Karpas-422 (cell line): ENCODE results near the gene RGS10. TPM values are rescaled to one million over a fixed set of nuclear protein-coding genes. Genes with fewer than 3 reads are reported as not detected.

Experiments
- DNase-seq: peaks from one replicate; pipeline ENCODE4 v3.0.0-alpha.2; 2015
- H2AFZ ChIP-seq: fragments of 200-600 bp; sonication (generic); 2 replicates; pipeline ENCODE4 v1.6.1; 2014; ENCODE audit warnings: antibody characterized with exemption, low read length, mixed read lengths
- H3K27ac ChIP-seq: fragments of 200-600 bp; sonication (generic); 2 replicates; pipeline ENCODE4 v1.5.1; 2014; ENCODE audit warnings: mild to moderate bottlenecking, low read length, moderate library complexity
- H3K27me3 ChIP-seq: fragments of 200-600 bp; sonication (generic); 2 replicates; pipeline ENCODE4 v1.6.1; 2014; ENCODE audit warnings: low read length, mixed read lengths
- H3K36me3 ChIP-seq: fragments of 200-600 bp; sonication (generic); 2 replicates; pipeline ENCODE4 v1.6.1; 2014; ENCODE audit warnings: low read length, mixed read lengths; ENCODE audit not compliant: insufficient read depth
- H3K4me1 ChIP-seq: fragments of 200-600 bp; sonication (generic); 2 replicates; pipeline ENCODE4 v1.6.1; 2014; ENCODE audit warnings: mild to moderate bottlenecking, low read length, mixed read lengths
- H3K4me2 ChIP-seq: fragments of 200-600 bp; sonication (generic); 2 replicates; pipeline ENCODE4 v1.6.1; 2014; ENCODE audit warnings: low read length, low read depth, mild to moderate bottlenecking; ENCODE audit not compliant: poor library complexity, severe bottlenecking
- H3K4me3 ChIP-seq: fragments of 200-600 bp; sonication (generic); 2 replicates; pipeline ENCODE4 v1.5.1; 2014; ENCODE audit warnings: mild to moderate bottlenecking, antibody characterized with exemption, low read length, mixed read lengths
- H3K79me2 ChIP-seq: fragments of 200-600 bp; sonication (generic); 2 replicates; pipeline ENCODE4 v1.6.1; 2014; ENCODE audit warnings: mild to moderate bottlenecking, low read length, mixed read lengths
- H3K9ac ChIP-seq: fragments of 200-600 bp; sonication (generic); 2 replicates; pipeline ENCODE4 v1.6.0; 2014; ENCODE audit warnings: low read length
- H3K9me2 ChIP-seq: fragments of 200-600 bp; sonication (generic), shearing (Covaris generic); replicated peaks from 2 replicates; pipeline ENCODE4 v1.6.0; 2014; ENCODE audit warnings: mild to moderate bottlenecking, low read length, moderate library complexity; ENCODE audit not compliant: insufficient read depth
- H3K9me3 ChIP-seq: fragments of 300-700, 200-600 bp; sonication (generic); 2 replicates; pipeline ENCODE4 v1.6.1; 2014; ENCODE audit warnings: low read length, mixed read lengths
- H4K20me1 ChIP-seq: fragments of 200-600 bp; sonication (generic); 2 replicates; pipeline ENCODE4 v1.6.1; 2014; ENCODE audit warnings: mild to moderate bottlenecking, antibody characterized with exemption, low read length, low read depth; ENCODE audit not compliant: insufficient read depth
- total RNA-seq: library from RNA; depleted of rRNA; stranded (reverse); fragments of >200 nt; shearing (Covaris generic); gene quantifications from 2 replicates; pipeline ENCODE4 v1.2.3, GENCODE V29; 2014; ENCODE audit warnings: low replicate concordance

RGS10 gene
- total RNA-seq, 1 experiment from 2014 or later, result 78.0 TPM

DNA sequence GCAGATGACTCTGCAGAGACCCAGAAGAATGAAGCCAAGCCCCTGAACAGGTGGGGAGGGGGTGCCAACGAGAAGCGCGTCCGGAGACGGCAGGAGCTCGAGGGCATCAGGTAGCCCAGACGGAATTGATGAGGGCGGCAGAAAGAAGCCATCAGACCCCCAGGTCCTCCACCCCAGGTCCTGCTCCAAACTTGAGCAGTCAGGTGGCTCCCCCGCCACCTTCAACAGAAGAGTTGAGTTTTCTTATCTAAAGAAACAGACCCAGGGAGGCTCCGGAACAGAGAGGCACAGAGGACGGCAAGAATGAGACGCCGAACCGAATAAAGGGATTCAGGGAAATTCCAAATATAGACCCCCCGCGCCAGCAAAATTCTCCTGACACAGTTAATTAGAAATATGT lies 22.2 kb downstream of the RGS10 start:
- no peak overlapping the region for H3K9ac ChIP-seq
- DNase-seq, result no peak
- no peaks in the 10 kb centered on the region for H3K79me2 ChIP-seq
- H3K36me3 ChIP-seq, result 0 out of 2 replicates have a peak, but pooled peaks cover under 1% of the 10 kb centered on the region
- no peaks in the 10 kb centered on the region for H4K20me1 ChIP-seq
- no peaks in the 10 kb centered on the region for H3K9me2 ChIP-seq
- no peak overlapping the region for H3K4me2 ChIP-seq
- no peaks in the 10 kb centered on the region for H3K9me3 ChIP-seq
- H3K4me1 ChIP-seq, result peaks cover 23% of the 10 kb centered on the region
- no peak overlapping the region for H3K27ac ChIP-seq
- H3K27me3 ChIP-seq, result no peaks in the 10 kb centered on the region
- no peak overlapping the region for H2AFZ ChIP-seq
- H3K4me3 ChIP-seq, result no peak overlapping the region

DNA sequence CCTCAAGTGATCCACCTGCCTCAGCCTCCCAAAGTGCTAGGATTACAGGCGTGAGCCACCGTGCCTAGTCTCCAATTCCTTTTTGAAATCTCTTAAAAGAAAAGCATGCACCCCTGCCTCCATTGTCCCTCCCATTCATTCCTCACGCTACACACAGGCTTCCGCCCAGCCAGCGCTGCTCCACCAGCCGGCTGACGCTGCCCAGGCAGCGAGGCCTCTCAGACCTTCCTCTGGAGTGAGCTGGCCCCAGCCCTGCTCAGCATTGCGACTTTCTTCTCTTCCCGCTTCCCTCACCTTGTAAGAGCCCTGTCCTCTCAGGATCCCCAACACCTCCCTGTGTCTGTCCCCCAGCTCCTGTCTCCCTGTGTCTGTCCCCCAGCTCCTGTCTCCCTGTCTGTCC lies 23.6 kb downstream of the RGS10 start:
- Histone ChIP-seq H3K27me3 (no peaks in the 10 kb centered on the region), H3K27ac (no peak overlapping the region), H3K79me2 (no peaks in the 10 kb centered on the region), H3K4me1 (peaks cover 23% of the 10 kb centered on the region), H3K36me3 (no peaks in the 10 kb centered on the region), H3K9me3 (no peaks in the 10 kb centered on the region), H3K9me2 (no peaks in the 10 kb centered on the region), H2AFZ (no peak overlapping the region), H3K4me2 (no peak overlapping the region), H4K20me1 (no peaks in the 10 kb centered on the region), H3K4me3 (no peak overlapping the region), H3K9ac (no peak overlapping the region)
- DNase-seq, result no peak

DNA sequence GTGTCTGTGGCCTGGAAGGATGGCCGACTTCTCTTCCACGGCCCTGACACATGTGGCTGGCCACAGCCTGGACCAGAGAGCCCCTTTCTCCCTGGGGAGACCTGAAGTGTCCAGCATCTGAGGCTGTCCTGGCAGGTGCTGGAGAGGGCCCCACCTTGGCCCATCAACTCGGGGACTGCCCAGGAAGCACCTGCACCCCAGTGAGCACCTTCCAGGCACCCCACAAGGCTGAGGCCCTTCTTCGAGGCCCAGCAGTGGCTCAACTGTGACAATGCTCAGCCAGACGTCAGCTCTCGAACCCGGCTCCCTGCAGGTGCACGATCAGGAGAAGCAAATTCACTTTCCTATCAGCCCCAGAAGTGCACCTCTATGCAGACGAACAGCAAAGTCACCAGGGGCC lies 24.3 kb downstream of the RGS10 start:
- peak overlapping the region; percentile 32; the same call in 1 of the 2 replicates for H2AFZ ChIP-seq

DNA sequence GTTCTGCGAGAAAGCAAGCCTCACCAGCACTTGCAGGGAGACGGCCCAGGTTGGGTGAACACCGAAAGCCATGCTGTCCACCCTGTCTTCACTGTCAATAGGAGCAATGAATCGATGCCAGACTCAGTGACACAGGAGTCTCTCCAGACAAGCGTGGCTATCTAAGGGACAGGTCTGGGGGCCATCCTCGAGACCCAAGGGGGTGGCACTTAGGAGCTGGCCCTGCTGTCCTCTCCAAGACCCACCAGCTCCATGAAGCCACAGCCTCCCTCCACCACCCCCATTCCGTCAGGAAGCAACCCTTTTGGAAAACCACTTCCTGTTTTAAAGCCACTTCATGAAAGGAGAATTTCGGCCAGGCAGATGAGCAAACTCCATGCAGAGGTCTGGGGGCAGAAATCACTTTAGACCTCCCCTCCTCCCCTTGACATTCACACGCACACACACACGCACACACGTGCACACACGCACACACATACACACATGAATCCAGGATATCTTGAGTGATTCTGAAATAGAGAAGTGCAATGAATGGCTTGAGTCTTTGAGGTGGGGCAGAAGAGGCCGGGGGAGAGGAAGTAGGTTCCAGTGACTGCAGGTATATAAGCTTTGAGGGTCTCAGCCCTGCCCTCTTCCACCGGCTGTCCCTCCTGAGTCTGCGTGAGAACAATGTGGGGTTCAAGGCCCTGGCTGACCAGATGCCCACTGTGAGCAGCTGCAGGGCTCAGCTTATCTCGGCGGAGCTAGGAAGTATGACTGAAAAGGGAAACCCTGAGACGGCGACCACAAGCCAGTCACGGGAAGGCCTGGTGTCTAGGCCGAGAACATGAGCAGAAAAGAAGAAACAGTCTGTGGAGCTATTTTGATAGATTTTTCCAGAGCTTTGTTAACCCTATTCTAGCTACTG lies 25.0 kb downstream of the RGS10 start:
- Histone ChIP-seq H2AFZ (peak overlapping the region; percentile 32; the same call in 1 of the 2 replicates), H3K9me3 (no peaks in the 10 kb centered on the region), H3K9ac (peak overlapping the region; percentile 8), H4K20me1 (no peaks in the 10 kb centered on the region), H3K4me1 (peaks cover 23% of the 10 kb centered on the region), H3K4me3 (no peak overlapping the region), H3K27ac (peak overlapping the region; percentile 38), H3K27me3 (no peaks in the 10 kb centered on the region), H3K36me3 (no peaks in the 10 kb centered on the region), H3K9me2 (no peaks in the 10 kb centered on the region), H3K4me2 (peak overlapping the region; percentile 13), H3K79me2 (no peaks in the 10 kb centered on the region)
- peak; percentile 61 for DNase-seq

More for the DNA sequence above, 24.3 kb downstream of the RGS10 start:
- Histone ChIP-seq H3K27ac (peak overlapping the region; percentile 38; the same call in 1 of the 2 replicates), H3K4me2 (peak overlapping the region; percentile 7), H4K20me1 (no peaks in the 10 kb centered on the region), H3K27me3 (no peaks in the 10 kb centered on the region), H3K36me3 (no peaks in the 10 kb centered on the region), H3K4me1 (peaks cover 23% of the 10 kb centered on the region), H3K9ac (no peak overlapping the region), H3K9me3 (no peaks in the 10 kb centered on the region), H3K9me2 (no peaks in the 10 kb centered on the region), H3K79me2 (no peaks in the 10 kb centered on the region), H3K4me3 (no peak overlapping the region)
- DNase-seq, result no peak

DNA sequence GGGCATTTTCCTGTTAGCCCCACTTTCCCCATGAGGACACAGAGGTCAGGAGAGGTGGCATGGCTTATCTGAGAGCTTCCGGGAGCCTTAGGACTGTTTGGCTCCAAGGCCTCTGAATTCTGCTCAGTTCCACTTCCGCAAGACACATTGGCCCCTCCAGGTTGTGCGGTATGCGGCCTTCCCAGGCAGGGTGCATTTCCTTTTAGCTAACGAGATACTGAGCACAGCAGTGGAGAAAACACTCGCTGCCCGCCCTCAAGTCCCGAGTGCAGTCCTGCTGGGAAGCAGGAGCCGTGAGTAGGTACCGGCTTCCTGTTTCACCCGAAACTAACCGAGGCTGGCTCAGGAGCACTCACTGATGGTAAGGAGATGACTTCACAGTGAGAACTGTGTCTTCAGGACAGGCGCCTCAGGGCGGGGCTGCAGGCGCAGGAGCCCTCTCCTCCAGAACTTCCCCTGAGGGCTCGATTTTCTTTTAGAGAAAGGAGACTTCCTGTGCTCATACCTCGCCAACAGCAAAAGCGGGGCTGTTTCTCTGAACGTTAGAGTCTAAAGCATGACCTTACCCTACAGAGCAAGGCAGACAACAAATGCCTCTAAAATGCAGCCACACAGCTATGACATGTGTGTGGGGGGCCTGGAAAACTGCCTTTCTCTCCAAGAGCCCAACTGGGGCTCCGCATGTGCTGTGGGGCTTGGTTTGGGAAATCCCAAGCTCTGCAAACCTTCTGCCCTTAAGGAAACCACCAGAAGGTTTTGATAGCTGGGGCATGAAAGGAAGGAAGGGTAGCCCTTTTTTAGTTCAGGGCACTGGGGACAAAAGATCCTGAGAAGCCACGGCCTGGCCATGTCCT lies 25.9 kb downstream of the RGS10 start:
- Histone ChIP-seq H3K27me3 (no peaks in the 10 kb centered on the region), H3K4me2 (peak overlapping the region; percentile 13), H2AFZ (peak overlapping the region; percentile 32; the same call in 1 of the 2 replicates), H3K4me3 (no peak overlapping the region), H3K9me3 (no peaks in the 10 kb centered on the region), H3K79me2 (no peaks in the 10 kb centered on the region), H3K9me2 (no peaks in the 10 kb centered on the region), H3K27ac (peak overlapping the region; percentile 38), H3K36me3 (no peaks in the 10 kb centered on the region), H3K9ac (peak overlapping the region; percentile 8), H4K20me1 (no peaks in the 10 kb centered on the region), H3K4me1 (peaks cover 23% of the 10 kb centered on the region)
- peak; percentile 52 for DNase-seq

DNA sequence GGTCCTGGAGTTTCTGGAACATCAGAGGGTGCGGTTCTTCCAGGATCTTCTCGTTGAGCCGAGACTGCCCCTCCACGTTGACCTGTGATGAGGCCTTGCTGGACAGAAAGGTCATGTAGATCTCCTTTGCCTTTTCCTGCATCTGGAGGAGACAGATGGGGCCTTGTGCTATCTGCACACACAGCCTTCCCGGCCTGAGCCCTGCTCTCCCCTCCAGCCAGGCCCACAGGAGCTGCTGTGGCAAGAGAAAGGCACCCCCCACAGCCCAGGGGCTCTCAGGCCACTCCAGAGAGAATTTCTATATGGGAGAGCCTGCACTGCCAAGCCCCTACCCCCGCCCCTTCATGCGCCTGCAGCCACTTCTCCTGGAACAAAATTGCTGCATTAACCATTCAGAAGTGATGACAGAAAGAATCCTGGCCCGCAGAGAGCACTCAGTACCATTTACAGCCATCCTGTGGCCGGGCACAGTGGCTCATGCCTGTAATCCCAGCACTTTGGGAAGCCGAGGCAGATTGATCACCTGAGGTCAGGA lies 26.9 kb downstream of the RGS10 start:
- H3K27ac ChIP-seq, result no peak overlapping the region
- H3K4me1 ChIP-seq, result peaks cover 23% of the 10 kb centered on the region
- no peaks in the 10 kb centered on the region for H3K36me3 ChIP-seq
- no peaks in the 10 kb centered on the region for H3K79me2 ChIP-seq
- no peak for DNase-seq
- H2AFZ ChIP-seq, result no peak overlapping the region
- no peaks in the 10 kb centered on the region for H3K9me2 ChIP-seq
- no peak overlapping the region for H3K4me2 ChIP-seq
- no peaks in the 10 kb centered on the region for H3K9me3 ChIP-seq
- H4K20me1 ChIP-seq, result no peaks in the 10 kb centered on the region
- no peak overlapping the region for H3K9ac ChIP-seq
- H3K27me3 ChIP-seq, result no peaks in the 10 kb centered on the region
- H3K4me3 ChIP-seq, result no peak overlapping the region

DNA sequence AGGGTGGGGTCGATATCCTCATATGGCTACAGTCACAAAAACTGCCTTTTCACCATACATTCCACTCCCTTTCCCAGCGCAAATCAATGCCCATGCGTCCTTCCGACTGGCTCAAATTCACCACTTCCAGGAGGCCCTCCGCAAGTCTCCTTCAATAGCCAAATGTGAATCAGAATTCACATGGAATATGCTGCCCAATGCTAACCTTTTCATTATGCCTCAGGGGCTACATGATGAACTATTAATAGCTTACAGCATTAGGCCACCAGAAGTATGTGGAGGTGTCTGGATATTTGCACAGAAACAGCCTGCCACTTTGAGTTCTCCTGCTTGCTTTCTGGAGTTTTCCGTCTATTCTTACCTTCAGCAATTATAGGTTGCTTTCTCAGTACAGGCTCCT lies 27.7 kb downstream of the RGS10 start:
- DNase-seq, result no peak
- no peaks in the 10 kb centered on the region for H3K79me2 ChIP-seq
- no peaks in the 10 kb centered on the region for H3K36me3 ChIP-seq
- no peak overlapping the region for H3K4me2 ChIP-seq
- no peaks in the 10 kb centered on the region for H3K9me3 ChIP-seq
- no peak overlapping the region for H3K4me3 ChIP-seq
- no peaks in the 10 kb centered on the region for H3K27me3 ChIP-seq
- no peak overlapping the region for H3K9ac ChIP-seq
- peaks cover 23% of the 10 kb centered on the region for H3K4me1 ChIP-seq
- no peak overlapping the region for H3K27ac ChIP-seq
- H4K20me1 ChIP-seq, result no peaks in the 10 kb centered on the region
- H2AFZ ChIP-seq, result no peak overlapping the region
- H3K9me2 ChIP-seq, result no peaks in the 10 kb centered on the region
